WTC11 (cell line): ENCODE measurements around the gene TRIM7. TPM values are rescaled to one million over a fixed set of nuclear protein-coding genes. Genes with fewer than 3 reads are reported as not detected.

ENCODE experiments used
- ATAC-seq: fragments of 200-7000 bp; cut with Tn5 transposase; 2 replicates; pipeline ENCODE4 v1.10.0; 2021; ENCODE audit warnings: mild to moderate bottlenecking, moderate library complexity
- CTCF ChIA-PET: fragments of 300-600 bp; sonication (Branson Sonifier 250); formaldehyde crosslinking; loops from one replicate; lab custom pipeline; 2021; ENCODE audit warnings: antibody characterized with exemption; lab: Charles Lee
- POLR2A ChIA-PET: fragments of 350-600 bp; sonication (Branson Sonifier 250); formaldehyde crosslinking; loops from one replicate; lab custom pipeline; 2021; ENCODE audit warnings: antibody characterized with exemption; lab: Charles Lee
- DNase-seq: peaks from one replicate; pipeline ENCODE4 v3.0.0; 2021; ENCODE audit warnings: low spot score
- H3K27ac Mint-ChIP-seq: 2 replicates; pipeline ENCODE4 v1.8.0; 2021; ENCODE audit warnings: mixed read lengths
- H3K27me3 Mint-ChIP-seq: 2 replicates; pipeline ENCODE4 v1.8.0; 2021; ENCODE audit warnings: low read depth, mild to moderate bottlenecking, moderate library complexity, mixed read lengths
- H3K36me3 Mint-ChIP-seq: 2 replicates; pipeline ENCODE4 v1.8.0; 2021; ENCODE audit warnings: mixed read lengths
- H3K4me1 Mint-ChIP-seq: 2 replicates; pipeline ENCODE4 v1.8.0; 2022; ENCODE audit warnings: mixed read lengths
- H3K4me3 Mint-ChIP-seq: 2 replicates; pipeline ENCODE4 v1.8.0; 2021; ENCODE audit warnings: mild to moderate bottlenecking, moderate library complexity, mixed read lengths
- H3K9me3 Mint-ChIP-seq: 2 replicates; pipeline ENCODE4 v1.8.0; 2021; ENCODE audit warnings: mixed read lengths
- CDX4 ChIP-seq: fragments of 250-450 bp; sonication (Bioruptor Pico); IDR thresholded peaks from 2 replicates; pipeline ENCODE4 v1.9.0; 2021; ENCODE audit warnings: moderate library complexity, mild to moderate bottlenecking, inconsistent platforms, borderline replicate concordance
- CREB1 ChIP-seq: sonication (generic); formaldehyde crosslinking; IDR thresholded peaks from 2 replicates; pipeline ENCODE4 v1.8.0; 2023; ENCODE audit warnings: mild to moderate bottlenecking, missing genetic modification reagents
- E2F1 ChIP-seq: sonication (generic); formaldehyde crosslinking; IDR thresholded peaks from 2 replicates; pipeline ENCODE4 v1.8.0; 2022; ENCODE audit warnings: mild to moderate bottlenecking, missing genetic modification reagents
- E2F4 ChIP-seq: sonication (generic); formaldehyde crosslinking; IDR thresholded peaks from 2 replicates; pipeline ENCODE4 v1.8.1; 2022; ENCODE audit warnings: low read depth, mild to moderate bottlenecking, moderate library complexity, missing genetic modification reagents, borderline replicate concordance
- ETV6 ChIP-seq: sonication (generic); formaldehyde crosslinking; IDR thresholded peaks from 2 replicates; pipeline ENCODE4 v1.8.1; 2022; ENCODE audit warnings: mild to moderate bottlenecking, missing genetic modification reagents
- MXD4 ChIP-seq: fragments of 250-450 bp; sonication (Bioruptor Pico); IDR thresholded peaks from 2 replicates; pipeline ENCODE4 v1.8.0; 2021; ENCODE audit warnings: mild to moderate bottlenecking, moderate library complexity, borderline replicate concordance
- OVOL2 ChIP-seq: fragments of 250-450 bp; sonication (Bioruptor Pico); IDR thresholded peaks from 2 replicates; pipeline ENCODE4 v1.9.0; 2021; ENCODE audit warnings: mild to moderate bottlenecking, borderline replicate concordance
- RELA ChIP-seq: sonication (generic); formaldehyde crosslinking; IDR thresholded peaks from 2 replicates; pipeline ENCODE4 v1.8.1; 2022; ENCODE audit warnings: missing genetic modification reagents, mild to moderate bottlenecking, borderline replicate concordance
- RORB ChIP-seq: fragments of 250-450 bp; sonication (Bioruptor Pico); IDR thresholded peaks from 2 replicates; pipeline ENCODE4 v1.9.0; 2021; ENCODE audit warnings: mild to moderate bottlenecking
- SMAD4 ChIP-seq: sonication (generic); formaldehyde crosslinking; IDR thresholded peaks from 2 replicates; pipeline ENCODE4 v1.8.0; 2022; ENCODE audit warnings: mild to moderate bottlenecking, missing genetic modification reagents
- STAT6 ChIP-seq: sonication (generic); formaldehyde crosslinking; conservative IDR thresholded peaks from 2 replicates; pipeline ENCODE4 v1.8.1; 2023; ENCODE audit warnings: mild to moderate bottlenecking, low read depth, missing genetic modification reagents, moderate library complexity
- TEAD4 ChIP-seq: sonication (generic); formaldehyde crosslinking; IDR thresholded peaks from 2 replicates; pipeline ENCODE4 v1.8.0; 2022; ENCODE audit warnings: mild to moderate bottlenecking, missing genetic modification reagents
- USF1 ChIP-seq: sonication (generic); formaldehyde crosslinking; IDR thresholded peaks from 2 replicates; pipeline ENCODE4 v1.8.0; 2022; ENCODE audit warnings: mild to moderate bottlenecking, missing genetic modification reagents
- USF2 ChIP-seq: sonication (generic); formaldehyde crosslinking; IDR thresholded peaks from 2 replicates; pipeline ENCODE4 v1.8.1; 2023; ENCODE audit warnings: mild to moderate bottlenecking, missing genetic modification reagents, moderate library complexity
- ZNF121 ChIP-seq: sonication (generic); formaldehyde crosslinking; IDR thresholded peaks from 2 replicates; pipeline ENCODE4 v1.8.0; 2023; ENCODE audit warnings: missing genetic modification reagents
- total RNA-seq: library from RNA; stranded (reverse); gene quantifications from 3 replicates; pipeline ENCODE4 v1.2.3, GENCODE V29; 2021
- TF ChIP-seq, protein P1 (sequence below): sonication (generic); formaldehyde crosslinking; IDR thresholded peaks from 2 replicates; pipeline ENCODE4 v1.8.0; 2022; ENCODE audit warnings: mild to moderate bottlenecking, missing genetic modification reagents
- TF ChIP-seq, protein P2 (sequence below): fragments of 250-450 bp; sonication (Bioruptor Pico); IDR thresholded peaks from 2 replicates; pipeline ENCODE4 v2.1.2; 2022; ENCODE audit warnings: mild to moderate bottlenecking, moderate library complexity
- TF ChIP-seq, protein P3 (sequence below): sonication (generic); formaldehyde crosslinking; conservative IDR thresholded peaks from 2 replicates; pipeline ENCODE4 v1.8.1; 2022; ENCODE audit warnings: mild to moderate bottlenecking, missing genetic modification reagents
- TF ChIP-seq, protein P4 (sequence below): sonication (generic); formaldehyde crosslinking; IDR thresholded peaks from 2 replicates; pipeline ENCODE4 v1.8.0; 2022; ENCODE audit warnings: mild to moderate bottlenecking, missing genetic modification reagents

The TRIM7 gene
- total RNA-seq, 1 experiment from 2014 or later = 1.4 TPM

- POLR2A ChIA-PET = interaction anchor here (0.6 to 1.4 kb wide), 3 partner anchors 13 to 53 kb away, joined by 3 to 11 read pairs (median 3); partner anchors contain the start of gene TRIM7
- Mint-ChIP-seq H3K9me3 (no peaks in the 10 kb centered on the region), H3K27ac (no peak overlapping the region)
- TF ChIP-seq CDX4 (CRISPR knock-in tag) (no peak), OVOL2 (CRISPR knock-in tag) (no peak), USF2 (CRISPR knock-in tag) (no peak; the same call in 1 of the 2 replicates), E2F4 (CRISPR knock-in tag) (no peak), TEAD4 (CRISPR knock-in tag) (no peak), STAT6 (CRISPR knock-in tag) (no peak), USF1 (CRISPR knock-in tag) (no peak), E2F1 (CRISPR knock-in tag) (no peak), SMAD4 (CRISPR knock-in tag) (no peak), ETV6 (CRISPR knock-in tag) (no peak; the same call in none of the 2 replicates), ZNF121 (no peak), RELA (CRISPR knock-in tag) (peak; percentile 87; the same call in 1 of the 2 replicates), MXD4 (CRISPR knock-in tag) (no peak), RORB (CRISPR knock-in tag) (no peak), CREB1 (CRISPR knock-in tag) (no peak)
- TF ChIP-seq, protein P1, sequence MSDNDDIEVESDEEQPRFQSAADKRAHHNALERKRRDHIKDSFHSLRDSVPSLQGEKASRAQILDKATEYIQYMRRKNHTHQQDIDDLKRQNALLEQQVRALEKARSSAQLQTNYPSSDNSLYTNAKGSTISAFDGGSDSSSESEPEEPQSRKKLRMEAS (CRISPR knock-in tag) = peak; percentile 68; the same call in 1 of the 2 replicates
- TF ChIP-seq, protein P2, sequence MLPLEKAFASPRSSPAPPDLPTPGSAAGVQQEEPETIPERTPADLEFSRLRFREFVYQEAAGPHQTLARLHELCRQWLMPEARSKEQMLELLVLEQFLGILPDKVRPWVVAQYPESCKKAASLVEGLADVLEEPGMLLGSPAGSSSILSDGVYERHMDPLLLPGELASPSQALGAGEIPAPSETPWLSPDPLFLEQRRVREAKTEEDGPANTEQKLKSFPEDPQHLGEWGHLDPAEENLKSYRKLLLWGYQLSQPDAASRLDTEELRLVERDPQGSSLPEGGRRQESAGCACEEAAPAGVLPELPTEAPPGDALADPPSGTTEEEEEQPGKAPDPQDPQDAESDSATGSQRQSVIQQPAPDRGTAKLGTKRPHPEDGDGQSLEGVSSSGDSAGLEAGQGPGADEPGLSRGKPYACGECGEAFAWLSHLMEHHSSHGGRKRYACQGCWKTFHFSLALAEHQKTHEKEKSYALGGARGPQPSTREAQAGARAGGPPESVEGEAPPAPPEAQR = no peak
- TF ChIP-seq, protein P3, sequence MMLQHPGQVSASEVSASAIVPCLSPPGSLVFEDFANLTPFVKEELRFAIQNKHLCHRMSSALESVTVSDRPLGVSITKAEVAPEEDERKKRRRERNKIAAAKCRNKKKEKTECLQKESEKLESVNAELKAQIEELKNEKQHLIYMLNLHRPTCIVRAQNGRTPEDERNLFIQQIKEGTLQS (CRISPR knock-in tag) = no peak
- TF ChIP-seq, protein P4, sequence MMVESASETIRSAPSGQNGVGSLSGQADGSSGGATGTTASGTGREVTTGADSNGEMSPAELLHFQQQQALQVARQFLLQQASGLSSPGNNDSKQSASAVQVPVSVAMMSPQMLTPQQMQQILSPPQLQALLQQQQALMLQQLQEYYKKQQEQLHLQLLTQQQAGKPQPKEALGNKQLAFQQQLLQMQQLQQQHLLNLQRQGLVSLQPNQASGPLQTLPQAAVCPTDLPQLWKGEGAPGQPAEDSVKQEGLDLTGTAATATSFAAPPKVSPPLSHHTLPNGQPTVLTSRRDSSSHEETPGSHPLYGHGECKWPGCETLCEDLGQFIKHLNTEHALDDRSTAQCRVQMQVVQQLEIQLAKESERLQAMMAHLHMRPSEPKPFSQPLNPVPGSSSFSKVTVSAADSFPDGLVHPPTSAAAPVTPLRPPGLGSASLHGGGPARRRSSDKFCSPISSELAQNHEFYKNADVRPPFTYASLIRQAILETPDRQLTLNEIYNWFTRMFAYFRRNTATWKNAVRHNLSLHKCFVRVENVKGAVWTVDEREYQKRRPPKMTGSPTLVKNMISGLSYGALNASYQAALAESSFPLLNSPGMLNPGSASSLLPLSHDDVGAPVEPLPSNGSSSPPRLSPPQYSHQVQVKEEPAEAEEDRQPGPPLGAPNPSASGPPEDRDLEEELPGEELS (CRISPR knock-in tag) = peak; percentile 32; the same call in 1 of the 2 replicates
Measured at GRCh38 chr5:181191526-181192336, 13.3 kb downstream of the TRIM7 start.

More at GRCh38 chr5:181191526-181192336, 13.3 kb downstream of the TRIM7 start:
- Mint-ChIP-seq H3K36me3 (0 out of 2 replicates have a peak, but pooled peaks cover 3% of the 10 kb centered on the region), H3K4me1 (peaks cover 14% of the 10 kb centered on the region), H3K4me3 (peak overlapping the region; percentile 97), H3K27me3 (peaks cover 34% of the 10 kb centered on the region)
- CTCF ChIA-PET = interaction anchor here (0.6 to 6.7 kb wide), 6 partner anchors 14 to 56 kb away, joined by 3 to 42 read pairs (median 3); partner anchors contain the start of gene TRIM7
- DNase-seq (peak; percentile 96), ATAC-seq (peak; percentile 59)
